Neural crest cell (in vitro differentiated cells): ENCODE measurements around the gene PSMB10. TPM values are rescaled to one million over a fixed set of nuclear protein-coding genes. Genes with fewer than 3 reads are reported as not detected.

Source experiments
- DNase-seq: peaks from one replicate; pipeline ENCODE4 v3.0.0; 2021; ENCODE audit warnings: low read depth, mixed read lengths, low spot score
- H3K27ac Mint-ChIP-seq: one replicate; pipeline ENCODE4 v1.8.0; 2021; ENCODE audit warnings: mild to moderate bottlenecking, mixed read lengths; ENCODE audit not compliant: unreplicated experiment
- H3K27me3 Mint-ChIP-seq: 2 replicates; pipeline ENCODE4 v1.8.0; 2021; ENCODE audit warnings: low read depth, mild to moderate bottlenecking, mixed read lengths
- H3K36me3 Mint-ChIP-seq: 2 replicates; pipeline ENCODE4 v1.8.0; 2021; ENCODE audit warnings: low read depth, mild to moderate bottlenecking, mixed read lengths
- H3K4me1 Mint-ChIP-seq: 2 replicates; pipeline ENCODE4 v1.8.0; 2021; ENCODE audit warnings: mixed read lengths
- H3K4me3 Mint-ChIP-seq: one replicate; pipeline ENCODE4 v1.8.0; 2021; ENCODE audit warnings: mild to moderate bottlenecking, mixed read lengths
- H3K9me3 Mint-ChIP-seq: 2 replicates; pipeline ENCODE4 v1.8.0; 2021; ENCODE audit warnings: mixed read lengths
- total RNA-seq: library from RNA; stranded (reverse); gene quantifications from 2 replicates; pipeline ENCODE4 v1.2.1, GENCODE V29; 2021
- TF ChIP-seq, protein P1 (sequence below): fragments of 200-600 bp; sonication (generic); conservative IDR thresholded peaks from 2 replicates; pipeline ENCODE4 v1.5.0; 2021; ENCODE audit warnings: antibody characterized with exemption, mild to moderate bottlenecking

PSMB10 gene
- total RNA-seq, 1 donor from 2014 or later = 22.5 TPM

DNA sequence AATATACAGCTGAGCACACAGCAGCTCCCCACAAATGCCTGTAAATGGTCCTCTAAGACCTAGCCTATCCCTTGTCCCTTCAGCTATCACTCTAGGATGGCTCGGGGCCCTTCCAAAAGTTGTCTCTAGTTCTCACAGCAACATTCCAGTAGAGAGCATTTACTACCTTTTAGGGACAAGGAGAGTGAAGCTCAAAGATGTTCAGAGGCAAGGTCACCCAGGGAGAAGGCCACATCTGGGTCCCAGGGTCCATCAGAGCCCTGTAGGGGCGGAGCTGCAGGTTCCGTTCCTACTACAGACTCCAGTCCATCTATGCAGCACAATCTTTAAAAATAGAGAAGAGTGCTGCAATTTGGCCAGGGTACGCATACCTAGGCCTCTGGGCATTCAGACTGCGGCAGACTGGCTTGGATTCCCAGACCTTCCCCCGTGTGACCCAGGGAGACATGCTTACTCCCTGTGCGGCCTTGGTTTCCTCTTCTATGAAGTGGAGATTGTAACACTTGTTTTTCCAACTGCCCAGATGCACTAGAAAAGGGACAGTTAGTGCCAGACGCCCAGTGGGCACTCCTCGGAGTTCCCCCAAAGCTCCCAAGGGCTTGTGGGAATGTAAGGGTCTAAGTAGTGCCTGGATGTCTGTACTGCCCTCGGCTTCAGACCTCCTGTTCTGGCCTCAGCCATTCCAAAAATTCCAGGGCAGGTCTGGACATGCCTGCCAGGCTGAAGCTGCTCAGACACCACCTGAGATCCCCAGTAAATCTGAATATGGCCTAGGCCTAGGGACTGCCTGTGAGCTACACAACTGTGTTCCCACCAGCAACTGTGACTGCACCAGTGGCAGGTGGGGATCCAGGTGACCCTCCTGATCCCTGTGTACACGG lies 29.3 kb upstream of the PSMB10 start:
- Mint-ChIP-seq H3K4me1 (peaks cover 38% of the 10 kb centered on the region), H3K27ac (peak overlapping the region; percentile 24)

DNA sequence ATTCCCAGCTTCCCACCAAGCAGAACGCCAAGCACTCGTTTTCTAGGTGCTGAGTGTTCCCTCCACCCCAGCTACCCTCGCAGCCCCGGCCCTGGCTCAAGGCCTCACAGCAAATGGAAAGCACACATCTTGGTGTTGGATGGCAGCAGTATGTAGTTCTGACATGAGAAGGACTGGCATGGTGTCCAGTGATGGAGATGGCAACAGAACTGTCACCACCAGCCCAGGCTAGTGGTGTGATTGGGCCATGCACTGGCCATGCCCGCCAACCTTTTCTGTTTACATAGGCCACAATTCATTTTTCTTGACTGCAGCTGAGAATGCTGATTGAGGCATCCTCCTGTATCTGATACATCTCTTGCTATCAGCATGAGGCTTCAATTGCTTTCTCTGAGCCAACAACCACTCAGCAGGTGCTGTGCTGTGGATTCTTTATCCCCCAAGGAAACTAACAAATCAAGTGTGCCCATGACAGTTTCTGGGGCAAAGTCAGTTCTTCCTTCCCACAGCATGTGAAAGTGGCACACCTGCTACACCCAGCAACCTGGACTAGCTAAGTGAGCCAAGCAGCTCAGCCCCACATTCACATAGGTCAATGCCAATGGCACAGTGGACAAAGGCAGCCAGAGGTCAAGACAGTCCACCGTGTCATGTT lies 28.0 kb upstream of the PSMB10 start:
- peak overlapping the region; percentile 19 for H3K4me3 Mint-ChIP-seq
- H3K4me1 Mint-ChIP-seq = peaks cover 40% of the 10 kb centered on the region
- no peaks in the 10 kb centered on the region for H3K9me3 Mint-ChIP-seq
- no peak for DNase-seq
- no peak overlapping the region for H3K27ac Mint-ChIP-seq
- H3K27me3 Mint-ChIP-seq = no peaks in the 10 kb centered on the region
- H3K36me3 Mint-ChIP-seq = no peaks in the 10 kb centered on the region
- TF ChIP-seq, protein P1, sequence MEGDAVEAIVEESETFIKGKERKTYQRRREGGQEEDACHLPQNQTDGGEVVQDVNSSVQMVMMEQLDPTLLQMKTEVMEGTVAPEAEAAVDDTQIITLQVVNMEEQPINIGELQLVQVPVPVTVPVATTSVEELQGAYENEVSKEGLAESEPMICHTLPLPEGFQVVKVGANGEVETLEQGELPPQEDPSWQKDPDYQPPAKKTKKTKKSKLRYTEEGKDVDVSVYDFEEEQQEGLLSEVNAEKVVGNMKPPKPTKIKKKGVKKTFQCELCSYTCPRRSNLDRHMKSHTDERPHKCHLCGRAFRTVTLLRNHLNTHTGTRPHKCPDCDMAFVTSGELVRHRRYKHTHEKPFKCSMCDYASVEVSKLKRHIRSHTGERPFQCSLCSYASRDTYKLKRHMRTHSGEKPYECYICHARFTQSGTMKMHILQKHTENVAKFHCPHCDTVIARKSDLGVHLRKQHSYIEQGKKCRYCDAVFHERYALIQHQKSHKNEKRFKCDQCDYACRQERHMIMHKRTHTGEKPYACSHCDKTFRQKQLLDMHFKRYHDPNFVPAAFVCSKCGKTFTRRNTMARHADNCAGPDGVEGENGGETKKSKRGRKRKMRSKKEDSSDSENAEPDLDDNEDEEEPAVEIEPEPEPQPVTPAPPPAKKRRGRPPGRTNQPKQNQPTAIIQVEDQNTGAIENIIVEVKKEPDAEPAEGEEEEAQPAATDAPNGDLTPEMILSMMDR = no peak

More for the DNA sequence above, 29.3 kb upstream of the PSMB10 start:
- Mint-ChIP-seq H3K27me3 (no peaks in the 10 kb centered on the region), H3K9me3 (no peaks in the 10 kb centered on the region), H3K4me3 (peak overlapping the region; percentile 97), H3K36me3 (no peaks in the 10 kb centered on the region)
- no peak for DNase-seq
- TF ChIP-seq, protein P1 = no peak

DNA sequence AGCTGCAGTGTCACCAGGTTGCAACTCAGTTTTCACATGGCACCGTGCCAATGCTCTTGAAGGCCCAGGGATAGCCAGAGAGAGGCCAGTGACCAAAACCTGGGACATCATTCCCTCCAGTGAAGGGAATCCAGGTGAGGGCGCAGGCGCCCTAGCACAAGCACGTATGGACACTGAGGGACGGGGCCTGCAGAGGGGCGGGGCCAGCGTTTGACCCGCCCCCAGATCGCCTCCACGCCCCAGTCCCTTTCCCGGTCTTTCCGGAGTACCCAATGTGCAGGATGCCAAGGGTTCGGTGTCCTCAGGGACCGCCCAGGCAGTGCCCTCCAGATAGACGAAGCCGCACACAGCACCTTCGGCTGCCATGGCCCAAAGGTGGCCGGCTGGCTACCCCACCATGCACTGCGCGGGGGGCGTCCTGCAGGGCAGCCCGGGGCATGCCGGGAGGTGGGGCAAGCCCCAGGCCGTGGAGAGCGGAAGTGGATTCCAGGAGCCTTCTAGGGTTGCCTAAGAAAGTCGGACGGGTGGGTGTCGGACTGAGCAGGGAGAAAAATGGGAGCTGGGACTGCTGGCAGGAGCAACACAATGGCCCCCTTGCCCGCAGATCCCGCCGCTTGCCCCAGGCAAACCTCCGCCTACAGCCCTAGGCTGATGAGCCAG lies 27.1 kb upstream of the PSMB10 start:
- peaks cover 35% of the 10 kb centered on the region for H3K4me1 Mint-ChIP-seq
- no peaks in the 10 kb centered on the region for H3K36me3 Mint-ChIP-seq
- no peak overlapping the region for H3K27ac Mint-ChIP-seq
- no peaks in the 10 kb centered on the region for H3K27me3 Mint-ChIP-seq
- H3K9me3 Mint-ChIP-seq = no peaks in the 10 kb centered on the region
- TF ChIP-seq, protein P1 = no peak
- no peak for DNase-seq
- no peak overlapping the region for H3K4me3 Mint-ChIP-seq

DNA sequence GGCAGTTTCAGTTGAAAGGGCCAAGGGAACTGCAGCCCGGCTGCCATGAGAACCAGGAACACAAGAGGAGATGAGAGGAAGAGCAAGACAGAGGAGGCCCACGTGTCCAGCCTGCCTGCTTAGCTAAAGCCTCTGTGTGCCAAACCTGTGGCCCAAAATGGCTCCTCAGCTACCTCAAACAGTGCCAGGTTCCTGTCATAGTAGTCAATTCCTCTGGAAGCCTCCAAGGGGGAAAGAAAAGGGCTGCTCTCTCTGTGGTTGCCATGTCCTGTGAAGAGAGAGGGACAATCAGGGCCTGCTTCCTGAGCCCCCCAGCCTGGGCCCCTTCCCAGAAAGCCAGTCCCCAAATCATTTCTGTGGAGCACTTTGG lies 26.6 kb upstream of the PSMB10 start:
- TF ChIP-seq, protein P1 = no peak
- peaks cover 35% of the 10 kb centered on the region for H3K4me1 Mint-ChIP-seq
- DNase-seq = no peak

DNA sequence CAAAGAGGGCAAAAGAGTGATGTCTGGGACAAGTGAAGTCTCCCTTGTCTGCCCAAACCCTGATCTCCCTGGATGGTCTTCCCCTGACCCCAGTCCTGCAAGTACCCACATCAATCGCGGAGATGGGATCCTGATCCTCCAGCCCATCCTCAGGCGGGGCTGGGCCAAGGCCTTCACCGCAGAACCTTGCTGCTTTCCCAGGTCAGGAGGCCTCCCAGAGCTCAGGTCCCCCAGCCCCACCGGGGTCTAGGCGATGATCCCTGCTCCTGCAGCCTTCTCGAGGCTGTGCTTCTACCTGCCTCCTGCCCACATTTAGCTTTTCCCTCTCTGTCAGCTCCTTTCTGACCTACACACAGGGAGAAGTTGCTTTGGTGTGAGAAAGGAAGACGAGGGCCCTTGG lies 25.5 kb upstream of the PSMB10 start:
- TF ChIP-seq, protein P1 = no peak
- Mint-ChIP-seq H3K36me3 (peaks cover 6% of the 10 kb centered on the region), H3K9me3 (no peaks in the 10 kb centered on the region), H3K4me3 (no peak overlapping the region), H3K27ac (peak overlapping the region; percentile 43), H3K27me3 (no peaks in the 10 kb centered on the region), H3K4me1 (peaks cover 27% of the 10 kb centered on the region)
- no peak for DNase-seq

More for the DNA sequence above, 26.6 kb upstream of the PSMB10 start:
- Mint-ChIP-seq H3K9me3 (no peaks in the 10 kb centered on the region), H3K27me3 (no peaks in the 10 kb centered on the region), H3K27ac (no peak overlapping the region), H3K4me3 (no peak overlapping the region), H3K36me3 (peaks cover 4% of the 10 kb centered on the region)
